Parathyroid adenoma (tissue), 2 donors: Measurements from ENCODE around the gene NRAS.

Experiments
- H2AFZ ChIP-seq: fragments of 300-600 bp; sonication (generic); one replicate; pipeline ENCODE4 v1.7.0; 2017; ENCODE audit warnings: antibody characterized with exemption, mild to moderate bottlenecking
- H3K27ac ChIP-seq: fragments of 300-600 bp; sonication (generic); one replicate; pipeline ENCODE4 v1.7.0; 2017
- H3K27me3 ChIP-seq: fragments of 300-600 bp; sonication (generic); one replicate; pipeline ENCODE4 v1.7.0; 2017; ENCODE audit warnings: low read length; ENCODE audit not compliant: control insufficient read depth, insufficient read depth
- H3K36me3 ChIP-seq: fragments of 300-600 bp; sonication (generic); one replicate; pipeline ENCODE4 v1.7.0; 2017; ENCODE audit warnings: low read length; ENCODE audit not compliant: control insufficient read depth, insufficient read depth
- H3K4me1 ChIP-seq: fragments of 300-600 bp; sonication (generic); one replicate; pipeline ENCODE4 v1.7.0; 2017; ENCODE audit warnings: control low read depth
- H3K4me2 ChIP-seq: fragments of 300-600 bp; sonication (generic); one replicate; pipeline ENCODE4 v1.7.0; 2017; ENCODE audit warnings: low read length
- H3K4me3 ChIP-seq: fragments of 300-600 bp; sonication (generic); one replicate; pipeline ENCODE4 v1.7.0; 2017; ENCODE audit warnings: low read depth, low read length
- H3K79me2 ChIP-seq: fragments of 300-600 bp; sonication (generic); one replicate; pipeline ENCODE4 v1.7.0; 2017; ENCODE audit warnings: control low read depth
- H3K9ac ChIP-seq: fragments of 300-600 bp; sonication (generic); one replicate; pipeline ENCODE4 v1.7.0; 2017; ENCODE audit warnings: mild to moderate bottlenecking
- H3K9me3 ChIP-seq: fragments of 300-600 bp; sonication (generic); one replicate; pipeline ENCODE4 v1.7.0; 2017; ENCODE audit warnings: low read length; ENCODE audit not compliant: control insufficient read depth
- TF ChIP-seq, protein P1 (sequence below): fragments of 300-600 bp; sonication (generic); IDR thresholded peaks from one replicate; pipeline ENCODE4 v1.7.0; 2017; ENCODE audit warnings: antibody characterized with exemption, mild to moderate bottlenecking
- donor health status: primary hyperparathyroidism.

Gene NRAS

DNA sequence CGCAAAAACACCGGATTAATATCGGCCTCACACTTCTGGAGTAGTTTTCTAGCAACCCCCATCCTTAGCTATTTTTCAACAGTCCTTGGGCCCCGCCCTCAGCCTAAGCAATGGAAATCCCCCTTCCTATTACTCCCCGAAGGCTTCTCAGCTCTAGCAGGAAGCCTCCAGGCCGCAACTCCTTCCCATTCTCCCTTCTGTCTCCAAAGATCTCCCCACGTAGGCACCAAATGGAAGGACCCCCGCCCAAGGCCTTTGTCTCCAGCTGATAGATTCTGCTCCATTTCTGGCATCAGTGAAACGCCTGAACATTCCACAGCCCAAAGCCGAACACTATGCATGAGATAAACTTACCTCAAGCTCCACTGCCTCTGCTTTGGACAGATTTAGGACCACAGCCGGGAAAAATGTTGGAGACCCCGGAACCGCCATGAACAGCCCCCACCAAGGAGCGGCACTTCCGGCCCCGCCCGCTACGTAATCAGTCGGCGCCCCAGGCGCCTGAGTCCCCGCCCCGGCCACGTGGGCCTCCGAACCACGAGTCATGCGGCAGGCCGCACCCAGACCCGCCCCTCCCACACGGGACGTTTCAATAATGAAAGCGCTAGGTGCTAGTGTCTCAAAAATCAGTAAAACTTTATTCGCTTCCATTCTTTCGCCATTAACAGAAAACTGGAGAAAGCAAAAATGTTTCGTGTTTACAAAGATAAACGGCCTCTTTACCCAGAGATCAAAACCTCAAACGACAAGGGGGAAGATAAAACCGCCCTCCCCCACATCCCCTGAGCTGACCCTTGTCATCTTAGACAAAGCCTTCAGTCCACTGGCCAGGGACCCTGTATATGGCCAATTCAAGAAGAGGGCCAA lies at the start of gene NRAS:
Gene NRAS, minus strand, starts transcription at position 468 of the 867 bp plus-strand sequence. CDS start 611 bp downstream, outside the sequence.
- TF ChIP-seq, protein P1, sequence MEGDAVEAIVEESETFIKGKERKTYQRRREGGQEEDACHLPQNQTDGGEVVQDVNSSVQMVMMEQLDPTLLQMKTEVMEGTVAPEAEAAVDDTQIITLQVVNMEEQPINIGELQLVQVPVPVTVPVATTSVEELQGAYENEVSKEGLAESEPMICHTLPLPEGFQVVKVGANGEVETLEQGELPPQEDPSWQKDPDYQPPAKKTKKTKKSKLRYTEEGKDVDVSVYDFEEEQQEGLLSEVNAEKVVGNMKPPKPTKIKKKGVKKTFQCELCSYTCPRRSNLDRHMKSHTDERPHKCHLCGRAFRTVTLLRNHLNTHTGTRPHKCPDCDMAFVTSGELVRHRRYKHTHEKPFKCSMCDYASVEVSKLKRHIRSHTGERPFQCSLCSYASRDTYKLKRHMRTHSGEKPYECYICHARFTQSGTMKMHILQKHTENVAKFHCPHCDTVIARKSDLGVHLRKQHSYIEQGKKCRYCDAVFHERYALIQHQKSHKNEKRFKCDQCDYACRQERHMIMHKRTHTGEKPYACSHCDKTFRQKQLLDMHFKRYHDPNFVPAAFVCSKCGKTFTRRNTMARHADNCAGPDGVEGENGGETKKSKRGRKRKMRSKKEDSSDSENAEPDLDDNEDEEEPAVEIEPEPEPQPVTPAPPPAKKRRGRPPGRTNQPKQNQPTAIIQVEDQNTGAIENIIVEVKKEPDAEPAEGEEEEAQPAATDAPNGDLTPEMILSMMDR: no peak
- no peaks in the 10 kb centered on the region for H3K36me3 ChIP-seq
- H3K4me3 ChIP-seq: peak within 1 kb of the TSS; percentile 97
- peak within 1 kb of the TSS; percentile 91 for H3K4me2 ChIP-seq
- peak within 1 kb of the TSS; percentile 78 for H3K27ac ChIP-seq
- no peaks in the 10 kb centered on the region for H3K27me3 ChIP-seq
- H3K9me3 ChIP-seq: no peaks in the 10 kb centered on the region
- peaks cover 3% of the 10 kb centered on the region for H3K79me2 ChIP-seq
- peak within 1 kb of the TSS; percentile 35 for H3K9ac ChIP-seq
- H2AFZ ChIP-seq: peak within 1 kb of the TSS; percentile 93
- no peaks in the 10 kb centered on the region for H3K4me1 ChIP-seq

DNA sequence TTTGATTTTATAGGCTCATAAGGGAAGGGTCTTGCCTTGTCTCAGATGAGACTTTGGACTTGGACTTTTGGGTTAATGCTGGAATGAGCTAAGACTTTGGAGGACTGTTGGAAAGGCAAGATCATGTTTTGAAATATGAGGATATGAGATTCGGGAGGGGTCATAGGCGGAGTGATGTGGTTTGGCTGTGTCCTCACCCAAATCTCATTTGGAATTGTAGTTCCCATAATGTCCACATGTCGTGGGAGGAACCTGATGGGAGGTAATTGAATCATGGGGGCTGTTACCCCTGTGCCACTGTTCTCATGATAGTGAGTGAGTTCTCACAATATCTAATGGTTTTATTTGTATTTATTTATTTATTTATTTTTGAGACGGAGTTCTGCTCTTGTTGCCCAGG lies 48.1 kb upstream of the NRAS start:
- Histone ChIP-seq H3K9me3 (no peaks in the 10 kb centered on the region), H3K4me3 (no peak overlapping the region), H3K4me1 (no peaks in the 10 kb centered on the region), H3K36me3 (no peaks in the 10 kb centered on the region), H3K27me3 (no peaks in the 10 kb centered on the region), H3K4me2 (no peak overlapping the region), H3K27ac (no peak overlapping the region), H2AFZ (no peak overlapping the region), H3K9ac (no peak overlapping the region), H3K79me2 (no peaks in the 10 kb centered on the region)
- TF ChIP-seq, protein P1: no peak

DNA sequence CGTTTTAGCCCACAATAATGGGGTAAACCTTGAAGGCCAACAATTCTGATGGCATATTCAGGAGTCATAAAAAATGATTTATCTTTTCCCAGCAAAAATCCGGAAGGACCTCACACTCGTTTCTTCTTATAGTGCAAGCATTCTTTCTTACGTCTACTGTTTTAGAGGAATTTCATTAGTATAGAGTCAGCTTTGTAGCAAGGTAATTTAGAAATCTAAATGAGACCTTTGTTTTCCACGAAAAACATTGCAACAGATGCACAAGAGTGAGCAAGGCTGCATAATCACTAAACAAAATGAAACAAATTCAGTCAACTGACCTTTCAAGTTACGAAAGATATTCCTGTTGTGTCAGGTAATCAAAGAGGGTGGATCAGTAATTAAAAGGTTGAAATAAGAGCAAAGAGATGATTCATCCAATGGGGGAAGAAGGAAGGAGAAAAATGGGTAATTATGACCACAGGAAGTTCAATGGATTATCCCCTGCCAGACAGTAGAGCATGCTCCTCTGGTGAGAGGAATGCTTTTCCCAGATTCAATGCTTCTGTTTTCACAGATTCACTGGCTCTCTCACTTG lies 41.8 kb upstream of the NRAS start:
- Histone ChIP-seq H3K4me3 (peak overlapping the region; percentile 100), H3K27ac (peak overlapping the region; percentile 98), H3K9me3 (peaks cover 4% of the 10 kb centered on the region), H3K9ac (no peak overlapping the region), H3K36me3 (no peaks in the 10 kb centered on the region), H3K4me2 (peak overlapping the region; percentile 74), H3K27me3 (no peaks in the 10 kb centered on the region), H2AFZ (peak overlapping the region; percentile 80), H3K79me2 (peaks cover 24% of the 10 kb centered on the region), H3K4me1 (peaks cover 10% of the 10 kb centered on the region)
- TF ChIP-seq, protein P1: no peak

DNA sequence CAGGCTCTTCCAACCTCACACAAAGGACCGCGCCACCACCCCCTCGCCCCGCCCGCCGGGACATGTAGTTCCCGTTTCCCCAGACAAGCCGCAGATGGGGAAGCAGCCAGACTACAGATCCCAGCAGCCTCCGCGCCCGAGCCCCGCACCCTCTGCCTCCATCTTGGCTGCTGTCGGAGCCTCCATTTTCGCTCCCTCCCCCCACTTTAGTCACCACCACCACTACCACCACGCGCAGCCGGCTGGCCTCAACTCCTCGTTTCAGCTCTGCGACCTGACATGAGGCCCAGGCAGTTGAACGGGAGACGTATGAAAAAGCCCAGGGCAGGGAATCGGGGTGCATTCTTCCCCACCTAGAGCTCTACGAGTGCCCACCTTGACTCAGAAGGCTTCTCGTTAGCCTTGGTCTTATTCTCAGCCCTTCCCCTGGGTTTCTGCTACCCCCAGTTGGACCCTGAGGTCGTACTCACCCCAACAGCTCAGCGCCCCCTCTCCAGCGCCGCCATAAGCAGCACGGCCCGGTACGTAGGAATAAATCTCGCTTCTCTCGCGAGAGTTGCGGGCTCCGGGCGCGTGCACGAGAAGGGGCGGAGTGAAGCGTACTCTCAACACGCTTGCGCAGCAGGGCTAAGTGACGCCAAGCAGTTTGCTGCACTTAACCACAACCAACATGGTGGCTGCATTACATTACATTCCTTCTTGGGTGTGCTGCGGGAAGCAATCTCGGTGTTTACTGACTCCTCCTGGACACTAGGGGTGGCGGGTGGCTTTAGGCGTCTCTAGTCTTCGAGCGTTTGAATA lies 41.1 kb upstream of the NRAS start, which contains the start of gene CSDE1:
Gene CSDE1, minus strand, starts transcription at position 530 of the 801 bp plus-strand sequence. CDS start 18,094 bp downstream, outside the sequence.
- TF ChIP-seq, protein P1: peak; percentile 28
- peak within 1 kb of the TSS; percentile 90 for H3K9ac ChIP-seq

More for the DNA sequence above, 41.1 kb upstream of the NRAS start, which contains the start of gene CSDE1:
- H3K27me3 ChIP-seq: no peaks in the 10 kb centered on the region
- peaks cover 31% of the 10 kb centered on the region for H3K79me2 ChIP-seq
- no peaks in the 10 kb centered on the region for H3K36me3 ChIP-seq
- H3K4me2 ChIP-seq: peak within 1 kb of the TSS; percentile 91
- peaks cover 10% of the 10 kb centered on the region for H3K4me1 ChIP-seq
- H3K9me3 ChIP-seq: peaks cover 4% of the 10 kb centered on the region
- H2AFZ ChIP-seq: peak within 1 kb of the TSS; percentile 80
- H3K4me3 ChIP-seq: peak within 1 kb of the TSS; percentile 100
- H3K27ac ChIP-seq: peak within 1 kb of the TSS; percentile 98
